ENCODE data around the gene DUSP10.

- TF ChIP-seq CTCF (IDR thresholded peaks at IDR 0.05 in 4 of 5, conservative IDR thresholded peaks at IDR 0.05 in 1 of 5) = no peak
- no peak for TF ChIP-seq POLR2A (IDR thresholded peaks at IDR 0.05)
Measured at GRCh38 chr1:221727146-221728036, 14.5 kb downstream of the DUSP10 start.
